K562 (cell line): ENCODE data around the gene ATP5F1C. TPM values are rescaled to one million over a fixed set of nuclear protein-coding genes. Genes with fewer than 3 reads are reported as not detected.

Experiments used
- ATF2 ChIP-seq: sonication (generic); formaldehyde crosslinking; IDR thresholded peaks from 2 replicates; pipeline ENCODE4 v1.8.1; 2022; ENCODE audit warnings: missing genetic modification reagents
- ATF7 ChIP-seq: fragments of 450-650 bp; IDR thresholded peaks from 2 replicates; pipeline ENCODE4 v1.7.1; 2014; ENCODE audit warnings: mild to moderate bottlenecking, moderate library complexity
- CTBP1 ChIP-seq: fragments of 450-650 bp; IDR thresholded peaks from 2 replicates; pipeline ENCODE4 v1.6.1; 2016; ENCODE audit warnings: borderline replicate concordance
- EP300 ChIP-seq: IDR thresholded peaks from 2 replicates; pipeline ENCODE4 v1.6.1; 2012; ENCODE audit warnings: low read length, improper control_type of control experiment
- ETV5 ChIP-seq: sonication (generic); formaldehyde crosslinking; IDR thresholded peaks from 2 replicates; pipeline ENCODE4 v1.4.0; 2020; ENCODE audit warnings: low read depth, mild to moderate bottlenecking, missing genetic modification reagents
- GATAD2A ChIP-seq: fragments of 450-650 bp; IDR thresholded peaks from 2 replicates; pipeline ENCODE4 v1.6.1; 2017
- MYC ChIP-seq, 2 experiments: fragments of 250-450 bp in 1 of 2; sonication (Bioruptor Pico) in 1 of 2; IDR thresholded peaks; 2 replicates each; pipeline versions ENCODE4 v1.5.1 to v1.6.1; 2012 to 2021; ENCODE audit warnings: low read depth in 2 of 2, borderline replicate concordance in 1 of 2, improper control_type of control experiment in 1 of 2, low read length in 1 of 2, mild to moderate bottlenecking in 1 of 2, moderate library complexity in 1 of 2
- NFRKB ChIP-seq: fragments of 450-650 bp; IDR thresholded peaks from 2 replicates; pipeline ENCODE4 v1.6.1; 2016; ENCODE audit warnings: low read depth
- NR4A1 ChIP-seq, 2 experiments: fragments of 250-450 bp in 1 of 2; fragments of 450-650 bp in 1 of 2; sonication (Bioruptor Pico) in 1 of 2; IDR thresholded peaks; 2 replicates each; pipeline versions ENCODE4 v1.4.0 to v1.6.1; 2016 to 2020; ENCODE audit warnings: mild to moderate bottlenecking in 2 of 2, missing compliant biosample characterization in 1 of 2, missing genetic modification characterization in 1 of 2, moderate library complexity in 1 of 2
- POLR2G ChIP-seq: fragments of 200-400 bp; formaldehyde crosslinking; IDR thresholded peaks from 2 replicates; pipeline ENCODE4 v1.6.1; 2017; ENCODE audit warnings: low read depth, mild to moderate bottlenecking, antibody characterized with exemption, low read length, moderate library complexity
- RAD51 ChIP-seq: fragments of 450-650 bp; IDR thresholded peaks from 2 replicates; pipeline ENCODE4 v1.7.1; 2016; ENCODE audit warnings: low read depth, mild to moderate bottlenecking, borderline replicate concordance
- RBM25 ChIP-seq: fragments of 200-400 bp; formaldehyde crosslinking; IDR thresholded peaks from 2 replicates; pipeline ENCODE4 v1.6.1; 2018; ENCODE audit warnings: low read length, low read depth, moderate library complexity; ENCODE audit not compliant: severe bottlenecking
- SRF ChIP-seq, 2 experiments: fragments of 250-450, 450-650 bp in 1 of 2; sonication (Bioruptor Pico) in 1 of 2; sonication (generic) in 1 of 2; formaldehyde crosslinking; IDR thresholded peaks; 2 replicates each; pipeline versions ENCODE4 v1.5.0 to v1.5.1; 2020 to 2022; ENCODE audit warnings: mild to moderate bottlenecking in 1 of 2, missing genetic modification reagents in 1 of 2
- SUPT5H ChIP-seq: fragments of 450-650 bp; IDR thresholded peaks from 2 replicates; pipeline ENCODE4 v1.6.1; 2016
- TBP ChIP-seq: optimal IDR thresholded peaks from 2 replicates; pipeline ENCODE3; 2011; ENCODE audit warnings: low read depth, low read length, improper control_type of control experiment
- TCF3 ChIP-seq: sonication (generic); formaldehyde crosslinking; IDR thresholded peaks from 2 replicates; pipeline ENCODE4 v1.4.0; 2020; ENCODE audit warnings: mild to moderate bottlenecking, missing genetic modification reagents
- ZEB2 ChIP-seq: fragments of 450-650 bp; IDR thresholded peaks from 2 replicates; pipeline ENCODE4 v1.6.1; 2016
- ZNF217 ChIP-seq: sonication (generic); formaldehyde crosslinking; IDR thresholded peaks from 2 replicates; pipeline ENCODE4 v1.8.0; 2022; ENCODE audit warnings: mild to moderate bottlenecking, missing genetic modification reagents
- ZNF41 ChIP-seq: fragments of 250-450 bp; sonication (Bioruptor Pico); conservative IDR thresholded peaks from 2 replicates; pipeline ENCODE4 v1.4.0; 2020; ENCODE audit warnings: mild to moderate bottlenecking
- ZNF696 ChIP-seq: fragments of 250-450 bp; sonication (Bioruptor Pico); conservative IDR thresholded peaks from 2 replicates; pipeline ENCODE4 v1.4.0; 2020; ENCODE audit warnings: mild to moderate bottlenecking, moderate library complexity
- polyA plus RNA-seq, 8 experiments: library from polyadenylated mRNA; depleted of rRNA in 4 of 8; stranded (reverse) in 5 of 8; unstranded in 3 of 8; fragments of >200 nt; fragmentation: Nextera tagmentation in 2 of 8; fragmentation: Illumina TruSeq in 1 of 8; extraction: Ambion mirVana in 2 of 8; extraction: Trizol in 1 of 8; gene quantifications; 2 replicates each; pipeline versions ENCODE4 v1.2.1 to v1.2.3, GENCODE V29; 2011 to 2014; ENCODE audit warnings: inconsistent platforms in 1 of 8, missing spikeins in 1 of 8
- total RNA-seq, 7 experiments: library from RNA; depleted of rRNA in 6 of 7; stranded (reverse); fragments of >200 nt in 6 of 7; fragmentation: Illumina TruSeq in 2 of 7; extraction: Trizol in 2 of 7; gene quantifications; 2 replicates each; pipeline versions ENCODE4 v1.2.1 to v1.2.3, GENCODE V29; 2011 to 2021; ENCODE audit warnings: low replicate concordance in 1 of 7
- TF ChIP-seq, protein P1 (sequence below): fragments of 250-450 bp; sonication (Bioruptor Pico); IDR thresholded peaks from 2 replicates; pipeline ENCODE4 v1.9.0; 2021; ENCODE audit warnings: mild to moderate bottlenecking

Gene ATP5F1C
- total and polyA plus RNA-seq, 9 of the 15 experiments (the other 6 are each of a cell fraction or from before 2014, with no cell fraction given): 389 to 1,475 (median 559) TPM

GRCh38 chr10:7818295-7819120 is 30.5 kb downstream of the ATP5F1C start, which contains the start of gene TAF3 (continued):
- 0 out of 2 replicates have a peak, but pooled peaks have one; percentile 43 for TF ChIP-seq ZNF217
- TF ChIP-seq RBM25: no peak
- TF ChIP-seq POLR2G: peak; percentile 99
- no peak for TF ChIP-seq ZNF696 (CRISPR knock-in tag)
- peak; percentile 83 for TF ChIP-seq MYC (IDR thresholded peaks at IDR 0.05; ENCODE audit: low read depth, low read length)
- no peak for TF ChIP-seq MYC (CRISPR knock-in tag; IDR thresholded peaks at IDR 0.05; ENCODE audit: borderline replicate concordance, low read depth)
- TF ChIP-seq EP300: peak; percentile 34; the same call in 1 of the 2 replicates
- TF ChIP-seq NFRKB: 0 out of 2 replicates have a peak, but pooled peaks have one; percentile 33
- TF ChIP-seq, protein P1, sequence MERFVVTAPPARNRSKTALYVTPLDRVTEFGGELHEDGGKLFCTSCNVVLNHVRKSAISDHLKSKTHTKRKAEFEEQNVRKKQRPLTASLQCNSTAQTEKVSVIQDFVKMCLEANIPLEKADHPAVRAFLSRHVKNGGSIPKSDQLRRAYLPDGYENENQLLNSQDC: no peak
- no peak for TF ChIP-seq NR4A1 (CRISPR knock-in tag; IDR thresholded peaks at IDR 0.05)
- no peak for TF ChIP-seq NR4A1 (tag; IDR thresholded peaks at IDR 0.05)
- TF ChIP-seq ATF2: no peak
- TF ChIP-seq TBP: peak; percentile 93
- peak; percentile 95 for TF ChIP-seq SUPT5H
- TF ChIP-seq ZEB2: peak; percentile 99
- TF ChIP-seq SRF (CRISPR knock-in tag; IDR thresholded peaks at IDR 0.05): peak in 1 of 2 experiments; percentile 75; a peak in 1 of 4 replicates
- TF ChIP-seq CTBP1: peak; percentile 99
- TF ChIP-seq TCF3 (CRISPR knock-in tag): peak; percentile 37; the same call in 1 of the 2 replicates
- TF ChIP-seq GATAD2A: 0 out of 2 replicates have a peak, but pooled peaks have one; percentile 32
- peak; percentile 47; the same call in 1 of the 2 replicates for TF ChIP-seq RAD51
- peak; percentile 99 for TF ChIP-seq ETV5
- peak; percentile 81 for TF ChIP-seq ATF7
- TF ChIP-seq ZNF41 (CRISPR knock-in tag): no peak
